Measurements from ENCODE around the gene FSIP2. TPM values are rescaled to one million over a fixed set of nuclear protein-coding genes. Genes with fewer than 3 reads are reported as not detected.

The FSIP2 gene
- total RNA-seq, 2 experiments from 2014 or later = not detected

GRCh38 chr2:185785851-185786473 lies 47.4 kb downstream of the FSIP2 start:
- no peak for DNase-seq
- H3K27me3 Mint-ChIP-seq = no peaks in the 10 kb centered on the region
- no peaks in the 10 kb centered on the region for H3K4me1 Mint-ChIP-seq
- H3K4me3 Mint-ChIP-seq = no peak overlapping the region
- H3K27ac Mint-ChIP-seq = no peak overlapping the region
- no peaks in the 10 kb centered on the region for H3K9me3 Mint-ChIP-seq
- H3K36me3 Mint-ChIP-seq = no peaks in the 10 kb centered on the region

GRCh38 chr2:185787227-185788145 lies 48.9 kb downstream of the FSIP2 start:
- H3K4me3 Mint-ChIP-seq = no peak overlapping the region
- H3K27ac Mint-ChIP-seq = no peak overlapping the region
- no peaks in the 10 kb centered on the region for H3K9me3 Mint-ChIP-seq
- no peaks in the 10 kb centered on the region for H3K27me3 Mint-ChIP-seq
- DNase-seq = no peak
- H3K36me3 Mint-ChIP-seq = no peaks in the 10 kb centered on the region
- no peaks in the 10 kb centered on the region for H3K4me1 Mint-ChIP-seq

- H3K27me3 Mint-ChIP-seq = no peaks in the 10 kb centered on the region
- H3K9me3 Mint-ChIP-seq = no peaks in the 10 kb centered on the region
- no peaks in the 10 kb centered on the region for H3K36me3 Mint-ChIP-seq
- H3K4me1 Mint-ChIP-seq = no peaks in the 10 kb centered on the region
- H3K4me3 Mint-ChIP-seq = no peak overlapping the region
- no peak for DNase-seq
- H3K27ac Mint-ChIP-seq = no peak overlapping the region
These were observed 51.8 kb downstream of the FSIP2 start for GRCh38 chr2:185790361-185790760.

- Mint-ChIP-seq H3K4me3 (no peak overlapping the region), H3K9me3 (no peaks in the 10 kb centered on the region), H3K36me3 (peaks cover 3% of the 10 kb centered on the region), H3K27me3 (no peaks in the 10 kb centered on the region), H3K27ac (no peak overlapping the region), H3K4me1 (no peaks in the 10 kb centered on the region)
- no peak for DNase-seq
These were observed 55.1 kb downstream of the FSIP2 start for GRCh38 chr2:185793532-185794345.

GRCh38 chr2:185796758-185797157 lies 58.2 kb downstream of the FSIP2 start:
- H3K36me3 Mint-ChIP-seq = peaks cover 3% of the 10 kb centered on the region
- no peaks in the 10 kb centered on the region for H3K4me1 Mint-ChIP-seq
- H3K27ac Mint-ChIP-seq = no peak overlapping the region
- no peaks in the 10 kb centered on the region for H3K9me3 Mint-ChIP-seq
- no peaks in the 10 kb centered on the region for H3K27me3 Mint-ChIP-seq
- no peak for DNase-seq
- H3K4me3 Mint-ChIP-seq = no peak overlapping the region

- H3K4me1 Mint-ChIP-seq = no peaks in the 10 kb centered on the region
- no peaks in the 10 kb centered on the region for H3K36me3 Mint-ChIP-seq
- no peak overlapping the region for H3K27ac Mint-ChIP-seq
- no peaks in the 10 kb centered on the region for H3K27me3 Mint-ChIP-seq
- no peak for DNase-seq
- no peaks in the 10 kb centered on the region for H3K9me3 Mint-ChIP-seq
- H3K4me3 Mint-ChIP-seq = no peak overlapping the region
These were observed 64.3 kb downstream of the FSIP2 start for GRCh38 chr2:185802926-185803325.

- Mint-ChIP-seq H3K36me3 (no peaks in the 10 kb centered on the region), H3K27me3 (no peaks in the 10 kb centered on the region), H3K4me1 (no peaks in the 10 kb centered on the region), H3K27ac (no peak overlapping the region), H3K4me3 (no peak overlapping the region), H3K9me3 (no peaks in the 10 kb centered on the region)
- no peak for DNase-seq
These were observed 68.2 kb downstream of the FSIP2 start for GRCh38 chr2:185806783-185807182.

- H3K4me1 Mint-ChIP-seq = no peaks in the 10 kb centered on the region
- no peak overlapping the region for H3K4me3 Mint-ChIP-seq
- H3K36me3 Mint-ChIP-seq = no peaks in the 10 kb centered on the region
- no peak for DNase-seq
- H3K27ac Mint-ChIP-seq = no peak overlapping the region
- no peaks in the 10 kb centered on the region for H3K27me3 Mint-ChIP-seq
- no peaks in the 10 kb centered on the region for H3K9me3 Mint-ChIP-seq
These were observed 68.7 kb downstream of the FSIP2 start for GRCh38 chr2:185807351-185807750.

- Mint-ChIP-seq H3K27me3 (no peaks in the 10 kb centered on the region), H3K4me1 (no peaks in the 10 kb centered on the region), H3K9me3 (peaks cover under 1% of the 10 kb centered on the region), H3K36me3 (peaks cover 5% of the 10 kb centered on the region), H3K4me3 (no peak overlapping the region), H3K27ac (no peak overlapping the region)
- no peak for DNase-seq
These were observed 73.0 kb downstream of the FSIP2 start for GRCh38 chr2:185811580-185811979.

- no peaks in the 10 kb centered on the region for H3K27me3 Mint-ChIP-seq
- DNase-seq = no peak
- H3K36me3 Mint-ChIP-seq = peaks cover 7% of the 10 kb centered on the region
- peaks cover 13% of the 10 kb centered on the region for H3K9me3 Mint-ChIP-seq
- no peak overlapping the region for H3K4me3 Mint-ChIP-seq
- no peak overlapping the region for H3K27ac Mint-ChIP-seq
- H3K4me1 Mint-ChIP-seq = no peaks in the 10 kb centered on the region
These were observed 75.1 kb downstream of the FSIP2 start for GRCh38 chr2:185813707-185814106.

GRCh38 chr2:185817991-185818390 lies 79.4 kb downstream of the FSIP2 start:
- Mint-ChIP-seq H3K36me3 (peaks cover 7% of the 10 kb centered on the region), H3K4me3 (no peak overlapping the region), H3K4me1 (no peaks in the 10 kb centered on the region), H3K9me3 (peaks cover 19% of the 10 kb centered on the region), H3K27ac (no peak overlapping the region), H3K27me3 (no peaks in the 10 kb centered on the region)
- no peak for DNase-seq

GRCh38 chr2:185821467-185821866 lies 82.9 kb downstream of the FSIP2 start:
- H3K4me3 Mint-ChIP-seq = no peak overlapping the region
- no peak overlapping the region for H3K27ac Mint-ChIP-seq
- DNase-seq = no peak
- H3K4me1 Mint-ChIP-seq = no peaks in the 10 kb centered on the region
- H3K9me3 Mint-ChIP-seq = peaks cover 19% of the 10 kb centered on the region
- no peaks in the 10 kb centered on the region for H3K27me3 Mint-ChIP-seq
- H3K36me3 Mint-ChIP-seq = peaks cover 2% of the 10 kb centered on the region

- H3K4me3 Mint-ChIP-seq = no peak overlapping the region
- no peaks in the 10 kb centered on the region for H3K4me1 Mint-ChIP-seq
- no peaks in the 10 kb centered on the region for H3K36me3 Mint-ChIP-seq
- no peaks in the 10 kb centered on the region for H3K27me3 Mint-ChIP-seq
- no peak overlapping the region for H3K27ac Mint-ChIP-seq
- no peak for DNase-seq
- peaks cover 6% of the 10 kb centered on the region for H3K9me3 Mint-ChIP-seq
These were observed 85.2 kb downstream of the FSIP2 start for GRCh38 chr2:185823773-185824172.

- DNase-seq = no peak
- Mint-ChIP-seq H3K4me3 (no peak overlapping the region), H3K36me3 (no peaks in the 10 kb centered on the region), H3K9me3 (no peaks in the 10 kb centered on the region), H3K27ac (no peak overlapping the region), H3K27me3 (no peaks in the 10 kb centered on the region), H3K4me1 (no peaks in the 10 kb centered on the region)
These were observed 87.0 kb downstream of the FSIP2 start for GRCh38 chr2:185825557-185825956.

- Mint-ChIP-seq H3K36me3 (no peaks in the 10 kb centered on the region), H3K27me3 (no peaks in the 10 kb centered on the region), H3K4me1 (no peaks in the 10 kb centered on the region), H3K27ac (no peak overlapping the region), H3K4me3 (no peak overlapping the region), H3K9me3 (no peaks in the 10 kb centered on the region)
- DNase-seq = no peak
These were observed 89.7 kb downstream of the FSIP2 start for GRCh38 chr2:185828326-185828725.
